Activated CD8-positive, alpha-beta memory T cell treated with anti-CD3 and anti-CD28 coated beads for 4 hours (primary cell): Measurements from ENCODE around the gene ELL.
"Not testable (repeated sequence)": the region's sequence is repeated elsewhere in the genome, so short reads cannot be mapped to it uniquely, and the experiment has no call there.

Source experiments
- DNase-seq, 2 donors: peaks; one replicate each; pipeline ENCODE4 v3.0.0-alpha.2; 2020; ENCODE audit warnings: low read depth in 2 of 2

The ELL gene

GRCh38 chr19:18531485-18531884 lies 9.6 kb upstream of the ELL start:
- no peak for DNase-seq

DNA sequence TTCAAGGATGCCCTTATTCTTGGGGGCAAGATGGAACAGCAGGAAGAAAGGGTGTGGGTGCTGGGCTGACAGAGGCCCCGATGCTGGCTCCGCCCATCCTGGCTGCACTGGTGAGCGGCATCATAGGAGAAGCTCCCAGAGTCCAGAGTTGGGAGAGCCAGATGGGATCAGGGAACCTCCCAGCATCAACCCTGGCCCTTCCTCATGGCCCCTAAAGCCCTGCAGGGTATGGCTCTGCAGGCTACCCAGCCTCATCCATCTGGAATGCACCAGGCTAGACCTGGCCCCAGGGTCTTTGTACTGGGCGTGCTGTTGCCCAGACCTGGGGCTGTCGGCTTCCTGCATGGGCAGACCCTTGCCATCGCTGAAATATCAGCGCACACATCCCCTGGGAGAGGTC lies 7.9 kb upstream of the ELL start:
- DNase-seq: no peak

- no peak for DNase-seq
Observed at GRCh38 chr19:18526316-18526715, 4.4 kb upstream of the ELL start.

DNA sequence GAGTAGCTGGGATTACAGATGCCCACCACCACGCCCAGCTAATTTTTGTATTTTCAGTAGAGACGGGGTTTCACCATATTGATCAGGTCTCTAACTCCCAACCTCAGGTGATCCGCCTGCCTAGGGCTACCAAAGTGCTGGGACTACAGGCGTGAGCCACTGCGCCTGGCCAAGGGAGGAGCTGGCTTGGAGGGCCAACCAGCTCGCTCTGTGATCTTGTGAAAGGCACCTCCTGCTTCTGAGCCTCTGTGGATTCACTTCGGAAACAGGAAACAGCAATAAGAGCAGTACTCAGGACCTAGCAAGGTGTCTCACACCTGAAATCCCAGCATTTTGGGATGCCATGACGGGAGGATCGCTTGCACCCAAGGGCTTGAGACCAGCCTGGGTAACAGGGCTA lies 2.0 kb upstream of the ELL start:
- no peak for DNase-seq

- not testable (repeated sequence) for DNase-seq
Observed at GRCh38 chr19:18522862-18523440, 1.1 kb upstream of the ELL start.

- peak; percentile 100 for DNase-seq
Observed at GRCh38 chr19:18522124-18522861, 423 bp upstream of the ELL start.

DNA sequence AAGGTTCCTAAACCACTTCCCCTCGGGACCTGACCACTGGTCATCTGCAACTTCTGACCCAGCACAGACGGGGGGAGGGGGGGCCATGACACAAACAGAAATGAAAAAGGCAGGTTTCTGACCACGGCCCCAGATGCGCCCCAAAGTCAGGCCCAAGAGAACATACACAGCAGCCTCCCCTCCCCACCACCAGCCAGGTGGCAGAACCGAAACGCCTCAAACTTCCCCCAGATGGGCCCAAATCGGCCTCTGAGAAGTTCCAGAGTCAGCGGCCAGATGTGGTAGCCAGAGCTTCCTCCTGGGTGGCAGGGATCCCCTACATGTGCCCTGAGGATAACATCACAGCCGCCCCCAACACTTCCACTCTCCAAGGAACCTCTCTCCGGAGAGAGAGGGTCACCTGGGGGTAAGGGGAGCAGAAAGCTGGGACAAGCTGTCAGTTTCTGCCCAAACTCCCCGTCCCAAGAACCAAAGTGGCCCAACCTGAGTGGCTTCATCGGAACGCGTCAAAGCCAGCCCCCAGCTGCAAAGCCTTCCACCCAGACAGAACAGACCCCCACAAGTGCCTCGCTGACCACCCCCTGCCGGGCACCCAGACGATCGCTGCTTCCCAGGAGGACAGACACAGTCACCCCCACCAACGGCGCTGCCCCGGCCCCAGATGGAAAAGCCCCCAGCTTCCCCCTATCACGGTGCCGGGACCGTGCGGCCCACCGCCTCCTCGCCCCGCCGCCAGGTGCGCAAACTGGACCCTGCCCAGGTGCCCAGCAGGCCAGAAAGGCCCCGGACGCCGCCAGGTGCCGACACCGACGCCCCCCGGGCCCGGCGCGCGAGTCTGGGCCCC lies 800 bp downstream of the ELL start:
- DNase-seq: no peak

DNA sequence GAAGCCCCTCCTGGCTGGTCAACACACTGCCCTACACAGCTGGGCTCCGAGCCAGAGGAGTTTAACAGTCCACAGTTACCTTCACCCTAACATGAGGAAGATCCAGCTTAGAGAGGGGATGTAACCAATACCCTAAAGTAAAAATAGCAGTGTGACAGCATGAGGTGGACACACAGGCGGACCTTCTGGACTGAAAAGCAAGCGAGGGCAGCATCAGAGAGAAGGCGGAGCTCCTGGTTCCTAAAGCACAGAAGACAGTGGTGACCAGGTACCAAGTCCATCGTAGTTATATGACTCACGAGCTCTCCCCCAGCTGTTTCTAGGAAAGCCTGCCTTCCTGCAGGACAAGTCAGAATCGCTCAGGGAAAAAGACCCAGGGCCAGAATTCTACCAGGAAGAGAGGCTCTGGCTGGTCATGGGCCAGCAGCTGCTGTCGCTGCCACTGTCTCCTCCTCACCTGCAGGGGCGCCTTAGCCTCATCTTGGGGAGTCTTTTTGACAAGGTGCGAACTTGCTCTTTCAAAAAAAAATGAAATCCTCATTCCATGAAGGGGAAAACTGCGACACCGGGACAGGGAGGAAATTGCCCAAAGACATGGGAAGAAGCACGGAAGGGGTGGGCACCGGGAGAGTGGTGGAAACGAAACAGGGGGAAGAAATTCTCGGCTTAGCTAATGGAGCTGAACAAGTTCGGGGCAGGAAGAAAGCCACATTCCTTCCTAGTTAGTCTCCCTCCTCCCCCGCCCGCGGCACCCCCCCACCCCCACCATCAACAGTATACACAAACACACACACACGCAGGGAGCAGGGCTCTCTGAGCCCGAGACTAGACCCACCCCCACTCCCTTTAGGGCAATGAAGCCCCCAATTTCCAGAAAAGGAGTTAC lies 1.7 kb downstream of the ELL start:
- peak in 1 of 2 donors; percentile 33 for DNase-seq

- no peak for DNase-seq
Observed at GRCh38 chr19:18518639-18519038, 3.2 kb downstream of the ELL start.

GRCh38 chr19:18517606-18518005 lies 4.3 kb downstream of the ELL start:
- DNase-seq: no peak

GRCh38 chr19:18515959-18516358 lies 5.9 kb downstream of the ELL start:
- no peak for DNase-seq

GRCh38 chr19:18514800-18515682 lies 6.8 kb downstream of the ELL start:
- DNase-seq: no peak

DNA sequence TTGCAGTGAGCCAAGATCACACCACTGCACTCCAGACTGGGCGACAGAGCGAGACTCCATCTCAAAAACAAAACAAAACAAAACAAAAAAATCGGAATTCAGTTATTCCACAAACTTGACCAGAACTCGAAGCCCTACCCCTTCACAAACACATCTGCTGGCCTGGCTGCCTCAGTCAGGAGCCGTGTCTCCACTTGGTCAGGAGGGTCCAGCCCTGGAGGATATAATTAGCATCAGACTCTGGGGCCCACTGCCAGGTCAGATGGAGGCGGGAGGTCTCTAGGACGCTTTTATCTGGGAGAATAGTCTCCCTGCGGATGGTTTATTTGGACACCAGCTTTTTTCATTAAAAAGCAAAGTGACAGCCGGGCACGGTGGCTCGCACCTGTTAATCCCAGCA lies 8.0 kb downstream of the ELL start:
- no peak for DNase-seq

DNA sequence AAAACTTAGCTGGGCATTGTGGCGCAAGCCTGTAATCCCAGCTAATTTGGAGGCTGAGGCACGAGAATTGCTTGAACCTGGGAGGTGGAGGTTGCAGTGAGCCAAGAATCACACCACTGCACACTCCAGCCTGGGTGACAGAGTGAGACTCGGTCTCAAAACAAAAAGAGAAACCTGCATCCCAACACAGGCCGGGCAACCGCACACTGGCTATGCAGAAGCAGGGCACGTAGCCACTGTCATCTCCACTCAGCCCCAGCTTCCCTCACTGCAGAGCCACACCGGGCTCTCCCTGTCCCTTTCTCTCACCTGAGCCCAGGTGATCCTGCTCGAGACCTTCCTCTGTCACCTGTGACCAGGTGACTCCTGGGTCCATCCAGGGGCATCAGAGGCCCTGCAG lies 11.7 kb downstream of the ELL start:
- no peak for DNase-seq

- DNase-seq: no peak
Observed at GRCh38 chr19:18508585-18508984, 13.3 kb downstream of the ELL start.

GRCh38 chr19:18507727-18508440 lies 14.0 kb downstream of the ELL start:
- no peak for DNase-seq

GRCh38 chr19:18507021-18507726 lies 14.7 kb downstream of the ELL start:
- no peak for DNase-seq

DNA sequence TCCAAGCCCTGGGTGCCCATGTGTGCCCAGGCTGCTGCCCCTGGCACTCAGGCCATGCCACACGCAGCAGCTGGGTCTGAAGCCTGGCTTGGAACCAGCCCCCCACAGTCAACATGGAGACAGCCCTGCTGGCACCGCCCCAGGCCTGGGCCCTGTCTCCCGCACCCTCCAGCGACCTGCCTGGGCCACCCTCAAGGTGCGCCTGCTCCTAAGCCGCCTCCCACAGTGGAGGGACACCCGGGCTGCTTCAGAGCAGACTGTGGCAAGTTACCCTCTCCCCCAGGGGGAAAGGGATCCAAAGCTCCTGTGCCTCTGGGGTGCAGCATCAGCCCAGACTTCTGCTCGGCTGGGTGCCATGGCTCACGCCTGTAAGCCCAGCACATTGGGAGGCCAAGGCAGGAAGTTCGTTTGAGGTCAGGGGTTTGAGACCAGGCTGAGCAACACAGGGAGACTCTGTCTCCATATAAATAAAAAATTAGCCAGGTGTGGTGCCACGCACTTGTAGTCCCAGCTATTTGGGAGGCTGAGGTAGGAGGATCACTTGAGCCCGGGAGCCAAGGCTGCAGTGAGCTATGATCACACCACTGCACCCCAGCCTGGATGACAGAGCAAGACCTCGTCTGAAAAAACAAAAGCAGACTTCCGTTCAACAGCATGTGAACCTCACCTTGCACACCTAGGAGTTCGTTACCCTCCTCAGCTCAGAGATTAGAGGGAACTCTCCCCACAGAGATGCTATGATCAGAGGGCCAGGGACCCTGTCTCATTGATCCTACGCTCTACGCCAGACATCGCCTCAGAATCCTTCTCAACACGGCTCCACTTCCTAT lies 15.6 kb downstream of the ELL start:
- DNase-seq: no peak
